Panc1 (cell line): ENCODE data around the gene FAM47C. TPM values are rescaled to one million over a fixed set of nuclear protein-coding genes. Genes with fewer than 3 reads are reported as not detected.

Experiments used
- ATAC-seq: fragments of 200-7000 bp; cut with Tn5 transposase; 2 replicates; pipeline ENCODE4 v1.9.1; 2020; ENCODE audit warnings: mild to moderate bottlenecking, moderate library complexity
- BruUV-seq: library from RNA; stranded (reverse); fragments of 400-500 nt; replicated peaks from 2 replicates; lab custom pipeline; 2021; lab: Mats Ljungman, UMichigan
- CTCF ChIA-PET: fragments of 300-600 bp; sonication (Branson Sonifier 250); formaldehyde crosslinking; loops from one replicate; lab custom pipeline; 2022; ENCODE audit warnings: antibody characterized with exemption; lab: Charles Lee
- POLR2A ChIA-PET: fragments of 300-600 bp; sonication (Branson Sonifier 250); formaldehyde crosslinking; loops from one replicate; lab custom pipeline; 2022; ENCODE audit warnings: antibody characterized with exemption; lab: Charles Lee
- DNase-seq: peaks from one replicate; pipeline ENCODE4 v3.0.0-alpha.2; 2010; ENCODE audit warnings: low read depth, low spot score
- H3K27ac ChIP-seq: 2 replicates; pipeline ENCODE4 v1.5.1; 2011; ENCODE audit warnings: mild to moderate bottlenecking, low read length, inconsistent platforms
- H3K27me3 ChIP-seq: fragments of 200-500 bp; sonication (Bioruptor generic); 2 replicates; pipeline ENCODE4 v1.6.0; 2014; ENCODE audit warnings: low read length, inconsistent platforms; ENCODE audit not compliant: control insufficient read depth, insufficient read depth
- H3K36me3 ChIP-seq: fragments of 200-500 bp; sonication (Bioruptor generic); 2 replicates; pipeline ENCODE4 v1.5.1; 2014; ENCODE audit warnings: inconsistent platforms, mild to moderate bottlenecking, low read length, moderate library complexity; ENCODE audit not compliant: control insufficient read depth, insufficient read depth
- H3K4me1 ChIP-seq: 2 replicates; pipeline ENCODE4 v1.5.1; 2011; ENCODE audit warnings: inconsistent platforms, mild to moderate bottlenecking, low read length, moderate library complexity; ENCODE audit not compliant: control insufficient read depth, insufficient read depth
- H3K4me3 ChIP-seq, 2 experiments: 2 replicates each; pipeline ENCODE4 v1.5.1; 2011 to 2012; ENCODE audit warnings: low read depth in 2 of 2, low read length in 2 of 2, mild to moderate bottlenecking in 2 of 2, inconsistent platforms in 1 of 2, moderate library complexity in 1 of 2
- H3K9me3 ChIP-seq: fragments of 200-500 bp; sonication (Bioruptor generic); 2 replicates; pipeline ENCODE4 v1.5.1; 2014; ENCODE audit warnings: low read depth, mild to moderate bottlenecking, inconsistent platforms, low read length, moderate library complexity; ENCODE audit not compliant: control insufficient read depth, insufficient read depth
- CTCF ChIP-seq: fragments of 450-650 bp; IDR thresholded peaks from 2 replicates; pipeline ENCODE4 v1.5.1; 2017; ENCODE audit warnings: mild to moderate bottlenecking
- POLR2AphosphoS5 ChIP-seq: IDR thresholded peaks from 2 replicates; pipeline ENCODE4 v1.6.1; 2012; ENCODE audit warnings: mild to moderate bottlenecking, low read depth, low read length, moderate library complexity
- REST ChIP-seq, 2 experiments: IDR thresholded peaks; 2 replicates each; pipeline ENCODE4 v1.6.1; 2011 to 2012; ENCODE audit warnings: low read depth in 2 of 2, control low read depth in 1 of 2, low read length in 1 of 2, mild to moderate bottlenecking in 1 of 2, moderate library complexity in 1 of 2; ENCODE audit not compliant: insufficient read depth in 1 of 2
- SIN3A ChIP-seq: IDR thresholded peaks from 2 replicates; pipeline ENCODE4 v1.6.1; 2012; ENCODE audit warnings: low read depth, mild to moderate bottlenecking, low read length, moderate library complexity, borderline replicate concordance; ENCODE audit not compliant: insufficient read depth
- TCF7L2 ChIP-seq: IDR thresholded peaks from 2 replicates; pipeline ENCODE4 v1.6.1; 2011; ENCODE audit warnings: mild to moderate bottlenecking, low read depth, low read length, inconsistent platforms
- in situ Hi-C: cut with HindIII; loops from 2 replicates; pipeline ENCODE4 v1.10.0; 2016; ENCODE audit warnings: low sequenced_read_pairs, low pct_unique_long_range_greater_than_20kb
- intact Hi-C: fragments of 100-400 bp; cut with micrococcal nuclease; formaldehyde crosslinking; loops from one replicate; pipeline ENCODE4 v1.10.0; 2022; ENCODE audit not compliant: unreplicated experiment
- total RNA-seq: library from RNA; stranded (reverse); gene quantifications from one replicate; pipeline ENCODE4 v1.2.1, GENCODE V29; 2021; ENCODE audit not compliant: unreplicated experiment

Gene FAM47C
- total RNA-seq, 1 experiment from 2014 or later: not detected

GRCh38 chrX:36963852-36964251 is 44.3 kb upstream of the FAM47C start:
- no peak for DNase-seq
- Histone ChIP-seq H3K9me3 (no peaks in the 10 kb centered on the region), H3K4me3 (no peak overlapping the region), H3K27me3 (no peaks in the 10 kb centered on the region; the same call in 1 of the 2 replicates), H3K4me1 (no peaks in the 10 kb centered on the region), H3K27ac (no peak overlapping the region), H3K36me3 (no peaks in the 10 kb centered on the region)
- ATAC-seq: no peak
- in situ Hi-C loops (no loop called here), intact Hi-C loops (no loop called here)
- ChIA-PET CTCF (no interaction called here), POLR2A (no interaction called here)
- TF ChIP-seq REST (IDR thresholded peaks at IDR 0.05; ENCODE audit: insufficient read depth in 1 of 2, low read depth in 2 of 2, low read length in 1 of 2): no peak
- no peak for TF ChIP-seq POLR2AphosphoS5
- no peak for TF ChIP-seq SIN3A
- TF ChIP-seq CTCF: no peak
- TF ChIP-seq TCF7L2: no peak
- BruUV-seq: no TSS peak

DNA sequence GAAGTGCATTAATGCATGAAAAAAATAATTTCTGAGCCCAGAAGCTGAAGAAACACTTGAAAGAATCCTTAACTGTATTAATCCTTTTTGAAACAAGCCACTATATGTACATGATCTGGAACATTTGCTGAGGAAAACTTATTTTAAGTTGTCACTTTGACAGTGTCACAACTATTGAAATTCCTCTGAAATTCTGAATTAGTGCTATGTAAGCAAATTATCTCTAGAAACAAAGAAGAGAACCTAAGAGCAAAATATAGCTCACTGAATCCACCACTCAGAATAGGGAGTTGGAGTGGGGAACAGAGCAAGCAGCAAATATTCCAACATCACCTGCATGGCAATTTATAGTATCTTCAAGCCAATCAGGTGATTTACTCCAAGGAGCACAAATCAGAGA is 34.6 kb upstream of the FAM47C start:
- TF ChIP-seq REST (IDR thresholded peaks at IDR 0.05; ENCODE audit: insufficient read depth in 1 of 2, low read depth in 2 of 2, low read length in 1 of 2) (no peak), POLR2AphosphoS5 (no peak), CTCF (no peak), SIN3A (no peak), TCF7L2 (no peak)
- no peaks in the 10 kb centered on the region for H3K9me3 ChIP-seq
- no peaks in the 10 kb centered on the region for H3K36me3 ChIP-seq
- in situ Hi-C loops (no loop called here), intact Hi-C loops (no loop called here)
- DNase-seq (no peak), ATAC-seq (no peak)
- BruUV-seq: no TSS peak
- POLR2A ChIA-PET: no interaction called here
- CTCF ChIA-PET: no interaction called here
- H3K4me3 ChIP-seq: no peak overlapping the region
- H3K4me1 ChIP-seq: no peaks in the 10 kb centered on the region
- no peaks in the 10 kb centered on the region for H3K27me3 ChIP-seq
- H3K27ac ChIP-seq: no peak overlapping the region
